ES-I3 (cell line): Measurements from ENCODE around the gene ZNF606.
"Not testable (repeated sequence)": the region's sequence is repeated elsewhere in the genome, so short reads cannot be mapped to it uniquely, and the experiment has no call there.

Experiments
- H3K36me3 ChIP-seq: 2 replicates; pipeline ENCODE4 v1.6.1; 2013; ENCODE audit warnings: mild to moderate bottlenecking, low read length, control low read depth, moderate library complexity; ENCODE audit not compliant: insufficient read depth
- H3K4me1 ChIP-seq: 2 replicates; pipeline ENCODE4 v1.6.1; 2013; ENCODE audit warnings: mild to moderate bottlenecking, control low read depth, low read length; ENCODE audit not compliant: insufficient read depth
- H3K9ac ChIP-seq: 2 replicates; pipeline ENCODE4 v1.6.1; 2013; ENCODE audit warnings: low read depth, mild to moderate bottlenecking, low read length, moderate library complexity
- H3K9me3 ChIP-seq: 2 replicates; pipeline ENCODE4 v1.6.1; 2013; ENCODE audit warnings: mild to moderate bottlenecking, low read length, moderate library complexity; ENCODE audit not compliant: control insufficient read depth, insufficient read depth

The ZNF606 gene

GRCh38 chr19:58033741-58034476 is 31.3 kb upstream of the ZNF606 start, which contains the start of gene ZSCAN1:
TSS of gene ZSCAN1 (plus strand) at chr19:58034025. CDS start at chr19:58037837, 3,812 bp downstream.
- Histone ChIP-seq H3K9ac (peak within 1 kb of the TSS; percentile 42), H3K9me3 (no peaks in the 10 kb centered on the region), H3K4me1 (no peaks in the 10 kb centered on the region; the same call in 1 of the 2 replicates), H3K36me3 (no peaks in the 10 kb centered on the region)

GRCh38 chr19:58024661-58025060 is 22.0 kb upstream of the ZNF606 start:
- Histone ChIP-seq H3K36me3 (no peaks in the 10 kb centered on the region; the same call in 1 of the 2 replicates), H3K9ac (no peak overlapping the region), H3K9me3 (no peaks in the 10 kb centered on the region; the same call in 1 of the 2 replicates), H3K4me1 (no peaks in the 10 kb centered on the region)

- no peak overlapping the region for H3K9ac ChIP-seq
- H3K4me1 ChIP-seq = no peaks in the 10 kb centered on the region
- H3K36me3 ChIP-seq = no peaks in the 10 kb centered on the region; the same call in 1 of the 2 replicates
- H3K9me3 ChIP-seq = no peaks in the 10 kb centered on the region; the same call in 1 of the 2 replicates
These were observed 19.7 kb upstream of the ZNF606 start for GRCh38 chr19:58022283-58022660.

GRCh38 chr19:58021541-58022282 is 19.1 kb upstream of the ZNF606 start:
- Histone ChIP-seq H3K9ac (no peak overlapping the region), H3K36me3 (no peaks in the 10 kb centered on the region; the same call in 1 of the 2 replicates), H3K4me1 (no peaks in the 10 kb centered on the region), H3K9me3 (no peaks in the 10 kb centered on the region; the same call in 1 of the 2 replicates)

- H3K9me3 ChIP-seq = no peaks in the 10 kb centered on the region; the same call in 1 of the 2 replicates
- H3K9ac ChIP-seq = no peak overlapping the region
- H3K36me3 ChIP-seq = no peaks in the 10 kb centered on the region; the same call in 1 of the 2 replicates
- H3K4me1 ChIP-seq = no peaks in the 10 kb centered on the region
These were observed 17.5 kb upstream of the ZNF606 start for GRCh38 chr19:58020129-58020528.

GRCh38 chr19:58014141-58014540 is 11.5 kb upstream of the ZNF606 start:
- Histone ChIP-seq H3K9ac (no peak overlapping the region), H3K9me3 (no peaks in the 10 kb centered on the region), H3K36me3 (no peaks in the 10 kb centered on the region), H3K4me1 (no peaks in the 10 kb centered on the region)

- Histone ChIP-seq H3K36me3 (no peaks in the 10 kb centered on the region; the same call in 1 of the 2 replicates), H3K9ac (no peak overlapping the region), H3K4me1 (no peaks in the 10 kb centered on the region), H3K9me3 (peaks cover 2% of the 10 kb centered on the region; the same call in 1 of the 2 replicates)
These were observed 7.9 kb upstream of the ZNF606 start for GRCh38 chr19:58010507-58010906.

GRCh38 chr19:58009666-58010301 is 7.2 kb upstream of the ZNF606 start:
- Histone ChIP-seq H3K36me3 (no peaks in the 10 kb centered on the region; the same call in 1 of the 2 replicates), H3K9me3 (peaks cover 2% of the 10 kb centered on the region; the same call in 1 of the 2 replicates), H3K9ac (peak overlapping the region; percentile 11; the same call in 1 of the 2 replicates), H3K4me1 (no peaks in the 10 kb centered on the region)

GRCh38 chr19:58009301-58009665 is 6.7 kb upstream of the ZNF606 start:
- Histone ChIP-seq H3K9ac (peak overlapping the region; percentile 11; the same call in 1 of the 2 replicates), H3K4me1 (no peaks in the 10 kb centered on the region), H3K9me3 (peaks cover 7% of the 10 kb centered on the region; the same call in 1 of the 2 replicates), H3K36me3 (no peaks in the 10 kb centered on the region; the same call in 1 of the 2 replicates)

- not testable (repeated sequence) for H3K4me1 ChIP-seq, H3K36me3 ChIP-seq, H3K9me3 ChIP-seq
- peak overlapping the region; percentile 11; the same call in 1 of the 2 replicates for H3K9ac ChIP-seq
These were observed 6.3 kb upstream of the ZNF606 start for GRCh38 chr19:58008877-58009276.

GRCh38 chr19:58007285-58007684 is 4.7 kb upstream of the ZNF606 start:
- Histone ChIP-seq H3K36me3 (no peaks in the 10 kb centered on the region; the same call in 1 of the 2 replicates), H3K9ac (no peak overlapping the region), H3K4me1 (no peaks in the 10 kb centered on the region), H3K9me3 (peaks cover 10% of the 10 kb centered on the region; the same call in 1 of the 2 replicates)

- H3K36me3 ChIP-seq = peaks cover 4% of the 10 kb centered on the region
- peak overlapping the region; percentile 82 for H3K9ac ChIP-seq
- no peaks in the 10 kb centered on the region for H3K4me1 ChIP-seq
- H3K9me3 ChIP-seq = peaks cover 14% of the 10 kb centered on the region
These were observed 681 bp upstream of the ZNF606 start for GRCh38 chr19:58003174-58003828.

GRCh38 chr19:58001895-58002369 is 688 bp downstream of the ZNF606 start:
- H3K9ac ChIP-seq = peak overlapping the region; percentile 82
- H3K36me3 ChIP-seq = peaks cover 8% of the 10 kb centered on the region
- H3K4me1 ChIP-seq = no peaks in the 10 kb centered on the region
- H3K9me3 ChIP-seq = peaks cover 14% of the 10 kb centered on the region

- H3K36me3 ChIP-seq = peaks cover 8% of the 10 kb centered on the region
- peaks cover 14% of the 10 kb centered on the region for H3K9me3 ChIP-seq
- H3K9ac ChIP-seq = no peak overlapping the region
- no peaks in the 10 kb centered on the region for H3K4me1 ChIP-seq
These were observed 1.9 kb downstream of the ZNF606 start for GRCh38 chr19:58000677-58001076.
